Stimulated activated CD8-positive, alpha-beta memory T cell treated with anti-CD3 and anti-CD28 coated beads, Interleukin-15, amount 100 ng/mL, for 1 hour (primary cell): Measurements from ENCODE around the gene CIZ1.

ENCODE experiments used
- DNase-seq: peaks from one replicate; pipeline ENCODE4 v3.0.0-alpha.2; 2020; ENCODE audit warnings: low read depth

Gene CIZ1

GRCh38 chr9:128214571-128215490, 23.5 kb upstream of the CIZ1 start:
- DNase-seq, result no peak

- no peak for DNase-seq
Measured at GRCh38 chr9:128213746-128214497, 22.6 kb upstream of the CIZ1 start.

- DNase-seq, result no peak
Measured at GRCh38 chr9:128211981-128212281, 20.6 kb upstream of the CIZ1 start.

GRCh38 chr9:128211186-128211980, 20.0 kb upstream of the CIZ1 start:
- no peak for DNase-seq

- DNase-seq, result no peak
Measured at GRCh38 chr9:128208946-128209669, 17.7 kb upstream of the CIZ1 start.

DNA sequence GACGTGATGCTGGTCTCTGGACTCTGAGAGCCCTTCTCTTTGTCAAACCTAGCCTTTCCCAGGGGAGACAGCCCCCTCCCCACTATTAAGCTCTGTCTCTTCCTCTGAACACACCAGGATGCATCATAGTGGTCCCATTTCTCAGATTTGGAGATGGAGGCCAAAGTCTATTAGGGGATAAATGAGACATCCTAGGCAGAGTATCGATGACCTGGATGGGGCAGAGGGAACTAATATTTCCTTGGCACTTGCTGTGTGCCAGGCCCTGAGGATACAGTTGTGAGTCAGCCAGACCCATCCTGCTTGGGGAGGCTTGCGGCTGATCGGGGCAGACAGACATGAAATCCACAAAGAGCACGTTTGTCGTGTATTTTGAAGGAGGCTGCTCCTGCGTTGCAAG, 17.0 kb upstream of the CIZ1 start:
- DNase-seq, result no peak

DNA sequence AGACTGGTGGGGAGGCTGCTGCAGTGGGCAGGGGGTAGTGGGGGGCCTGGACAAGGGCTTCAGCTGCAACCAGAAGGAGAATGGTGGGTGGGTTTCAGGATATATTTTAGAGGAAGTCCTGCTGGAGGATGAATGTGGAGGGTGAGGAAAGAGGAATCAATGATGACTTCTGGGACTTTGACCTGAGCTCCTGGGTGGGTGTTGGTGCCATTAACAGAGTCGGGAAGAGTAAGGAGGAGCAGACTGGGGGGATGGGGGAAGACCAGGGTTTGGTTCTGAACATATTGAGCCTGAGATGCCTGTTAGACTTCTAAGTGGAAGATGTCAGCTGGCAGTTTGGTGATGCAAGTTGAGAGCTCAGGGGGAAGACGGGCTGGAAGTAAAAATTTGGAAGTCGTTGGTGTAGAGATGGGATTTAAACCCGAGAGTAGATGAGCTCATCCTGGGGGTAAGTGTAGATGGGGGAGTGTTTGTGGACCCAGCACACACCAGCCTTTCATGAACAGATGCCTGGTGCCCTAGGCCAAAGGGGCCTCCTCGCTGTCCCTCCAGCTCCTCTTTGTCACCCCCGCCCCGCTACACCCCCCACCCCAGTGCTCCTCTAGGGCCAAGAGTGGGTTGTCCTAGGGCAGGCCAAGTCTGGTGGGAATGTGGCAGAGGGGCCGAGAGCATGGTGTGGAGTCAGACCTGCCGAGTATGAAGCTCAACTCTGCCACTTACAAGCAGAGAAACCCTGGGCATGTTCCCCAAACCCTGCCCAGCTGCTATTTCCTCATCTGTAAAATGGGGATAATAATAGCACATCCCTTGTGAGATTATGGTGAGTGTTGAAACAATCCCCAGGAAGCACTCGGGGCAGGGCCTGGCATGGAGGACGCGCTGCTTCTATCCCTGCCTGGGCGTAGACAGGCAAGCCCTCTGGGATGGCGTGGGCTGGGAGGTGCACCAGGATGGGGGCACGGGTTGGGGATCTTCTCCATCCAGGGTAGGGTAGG, 15.8 kb upstream of the CIZ1 start:
- DNase-seq, result no peak

GRCh38 chr9:128206484-128206883, 15.1 kb upstream of the CIZ1 start:
- DNase-seq, result no peak

DNA sequence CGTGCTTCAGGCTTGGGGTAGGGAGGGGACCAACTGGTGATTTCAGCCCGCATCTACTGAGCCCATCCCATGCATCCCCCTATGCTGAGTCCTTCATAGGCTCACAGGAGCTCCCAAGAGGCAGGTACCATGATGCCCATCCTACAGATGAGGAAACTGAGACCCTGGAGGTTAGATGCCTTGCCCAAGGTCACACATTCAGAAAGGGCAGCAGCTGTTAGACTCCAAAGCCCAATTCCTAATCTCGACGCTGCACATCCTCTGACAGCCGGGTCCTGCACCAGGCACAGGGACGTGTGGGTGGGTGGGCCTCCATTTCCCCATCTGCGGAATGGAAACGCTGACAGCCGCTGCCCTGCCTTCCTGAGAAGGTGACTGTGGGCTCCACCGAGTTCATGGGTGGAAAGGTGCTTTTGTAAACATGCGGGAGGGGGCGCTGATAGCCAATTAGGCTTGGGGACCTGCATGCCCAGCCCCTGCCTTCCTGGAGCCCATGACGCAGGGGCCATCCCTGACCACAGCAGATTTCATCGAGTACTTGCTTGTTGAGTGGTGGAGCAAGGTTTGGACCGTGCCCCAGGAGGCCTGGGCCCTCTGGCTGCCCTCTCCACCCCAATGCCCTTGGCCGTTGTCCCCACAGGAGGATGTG, 14.0 kb upstream of the CIZ1 start:
- DNase-seq, result no peak

DNA sequence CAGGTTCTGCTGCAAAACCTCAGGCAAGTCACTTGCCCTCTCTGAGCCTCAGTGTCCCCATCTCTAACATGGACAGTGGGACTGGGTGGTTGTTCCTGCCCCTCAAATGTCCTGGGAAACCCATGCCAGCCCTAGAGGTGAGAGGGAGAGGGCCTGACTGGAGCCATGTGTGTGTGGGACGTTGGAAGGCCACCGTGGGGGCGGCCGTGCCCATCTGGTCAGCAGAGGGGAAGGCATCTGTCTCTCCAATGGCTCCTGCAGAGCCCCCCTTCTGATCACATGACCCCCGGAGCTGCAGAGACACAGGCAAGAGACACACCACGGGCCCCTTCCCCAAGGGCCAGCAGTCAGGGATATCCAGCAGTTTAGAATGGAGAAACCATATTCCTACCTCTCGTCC, 13.5 kb upstream of the CIZ1 start:
- DNase-seq, result no peak

DNA sequence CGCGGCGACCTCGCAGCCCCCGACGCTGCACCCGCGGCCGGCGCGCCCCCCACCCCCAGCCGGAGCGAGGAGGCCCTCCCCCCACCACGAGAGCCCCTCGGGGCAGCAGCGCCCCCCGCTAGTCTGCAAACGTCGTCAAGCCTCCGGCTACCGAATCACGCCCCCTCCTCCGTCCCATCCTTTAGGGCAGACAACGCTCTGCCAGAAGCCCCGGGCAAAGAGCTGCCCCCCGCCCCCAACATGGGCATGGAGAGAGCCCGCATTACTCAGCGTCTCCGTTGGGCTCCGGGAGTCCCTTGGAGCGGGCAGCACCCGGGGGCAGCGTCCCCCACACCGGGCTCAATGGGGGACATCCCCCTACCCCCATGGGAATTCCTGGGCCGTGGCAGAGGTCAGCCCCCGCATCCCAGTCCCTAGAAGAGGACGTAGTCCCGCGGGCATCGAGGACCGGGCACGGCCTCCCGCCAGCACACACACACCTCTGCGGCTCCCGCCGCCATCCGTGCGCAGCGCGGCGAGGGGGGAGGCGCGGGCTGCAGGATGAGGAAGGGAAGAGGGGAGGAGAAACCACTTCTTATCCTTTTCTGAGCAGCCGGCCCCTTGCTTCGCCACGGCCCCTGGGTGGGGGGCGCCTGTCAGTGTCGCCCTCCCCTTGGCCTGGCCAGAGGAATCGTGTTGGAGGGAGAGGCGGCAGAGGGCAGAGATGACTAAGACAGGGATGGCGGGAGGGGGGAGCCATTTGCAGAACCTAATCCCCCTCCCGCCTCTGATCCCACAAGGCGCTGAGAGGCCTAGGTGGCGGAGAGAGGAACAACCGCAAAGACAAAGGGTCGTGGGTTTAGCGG, 12.6 kb upstream of the CIZ1 start:
- DNase-seq, result no peak

- no peak for DNase-seq
Measured at GRCh38 chr9:128203024-128203706, 11.8 kb upstream of the CIZ1 start, which contains the start of gene DNM1. Gene DNM1, plus strand, starts transcription at chr9:128203379. Its CDS starts 92 bp downstream, at chr9:128203471.

GRCh38 chr9:128202648-128203023, 11.3 kb upstream of the CIZ1 start:
- DNase-seq, result no peak

- DNase-seq, result no peak
Measured at GRCh38 chr9:128201441-128202369, 10.3 kb upstream of the CIZ1 start.

- no peak for DNase-seq
Measured at GRCh38 chr9:128193469-128194096, 2.2 kb upstream of the CIZ1 start.

GRCh38 chr9:128192601-128193371, 1.4 kb upstream of the CIZ1 start:
- no peak for DNase-seq
